Hepatocyte (in vitro differentiated cells): ENCODE measurements around the gene OPRM1. TPM values are rescaled to one million over a fixed set of nuclear protein-coding genes. Genes with fewer than 3 reads are reported as not detected.
A peak's percentile ranks its signal among the peaks of the same experiment; 100 is the strongest.

ENCODE experiments used
- DNase-seq: peaks from one replicate; pipeline ENCODE4 v3.0.0-alpha.2; 2016; ENCODE audit warnings: low spot score
- H2AFZ ChIP-seq: fragments of 200-600 bp; sonication (generic); 2 replicates; pipeline ENCODE4 v1.6.0; 2016; ENCODE audit warnings: antibody characterized with exemption, mild to moderate bottlenecking
- H3K27ac ChIP-seq: fragments of 200-600 bp; sonication (generic); 2 replicates; pipeline ENCODE4 v1.5.1; 2016; ENCODE audit warnings: mild to moderate bottlenecking
- H3K27me3 ChIP-seq: fragments of 200-600 bp; sonication (generic); 2 replicates; pipeline ENCODE4 v1.6.1; 2016
- H3K36me3 ChIP-seq: fragments of 200-600 bp; sonication (generic); replicated peaks from 2 replicates; pipeline ENCODE4 v1.5.1; 2016; ENCODE audit warnings: low read depth; ENCODE audit not compliant: insufficient read depth
- H3K4me1 ChIP-seq: fragments of 200-600 bp; sonication (generic); 2 replicates; pipeline ENCODE4 v1.5.1; 2016; ENCODE audit warnings: mild to moderate bottlenecking, moderate library complexity; ENCODE audit not compliant: insufficient read depth
- H3K4me2 ChIP-seq: fragments of 200-600 bp; sonication (generic); 2 replicates; pipeline ENCODE4 v1.6.0; 2016
- H3K4me3 ChIP-seq: fragments of 200-600 bp; sonication (generic); 2 replicates; pipeline ENCODE4 v1.5.1; 2016; ENCODE audit warnings: mild to moderate bottlenecking
- H3K79me2 ChIP-seq: fragments of 200-600 bp; sonication (generic); 2 replicates; pipeline ENCODE4 v1.6.0; 2017; ENCODE audit warnings: mild to moderate bottlenecking
- H3K9me2 ChIP-seq: fragments of 200-600 bp; sonication (generic); replicated peaks from 2 replicates; pipeline ENCODE4 v1.6.0; 2017; ENCODE audit warnings: mild to moderate bottlenecking; ENCODE audit not compliant: insufficient read depth
- H3K9me3 ChIP-seq: fragments of 200-600 bp; sonication (generic); 2 replicates; pipeline ENCODE4 v1.5.1; 2016; ENCODE audit warnings: low read depth, mild to moderate bottlenecking
- H4K20me1 ChIP-seq: fragments of 200-600 bp; sonication (generic); 2 replicates; pipeline ENCODE4 v1.6.0; 2016; ENCODE audit warnings: mild to moderate bottlenecking; ENCODE audit not compliant: insufficient read depth, poor library complexity, severe bottlenecking
- EZH2 ChIP-seq: fragments of 200-600 bp; sonication (generic); IDR thresholded peaks from 2 replicates; pipeline ENCODE4 v1.6.1; 2016; ENCODE audit warnings: antibody characterized with exemption, mild to moderate bottlenecking, borderline replicate concordance
- EZH2phosphoT487 ChIP-seq: fragments of 200-600 bp; sonication (generic); IDR thresholded peaks from one replicate; pipeline ENCODE4 v1.6.1; 2018; ENCODE audit warnings: antibody characterized with exemption, mild to moderate bottlenecking, low read depth, moderate library complexity; ENCODE audit not compliant: unreplicated experiment, severe bottlenecking
- WGBS: methylation state at CpG from one replicate; pipeline ENCODE4 v1.1.6; 2016; ENCODE audit warnings: low lambda C conversion rate; ENCODE audit errors: missing lambda C conversion rate; 5-methylcytosine and 5-hydroxymethylcytosine counted together
- polyA plus RNA-seq: library from polyadenylated mRNA; unstranded; fragments of >200 nt; fragmentation: Nextera tagmentation; extraction: Ambion mirVana; gene quantifications from 2 replicates; pipeline ENCODE4 v1.2.1, GENCODE V29; 2016
- total RNA-seq: library from RNA; depleted of rRNA; stranded (reverse); fragments of >200 nt; gene quantifications from 2 replicates; pipeline ENCODE4 v1.2.3, GENCODE V29; 2014
- TF ChIP-seq, protein P1 (sequence below): fragments of 200-600 bp; sonication (generic); IDR thresholded peaks from 2 replicates; pipeline ENCODE4 v1.5.1; 2016; ENCODE audit warnings: antibody characterized with exemption, mild to moderate bottlenecking; ENCODE audit not compliant: poor library complexity

Gene OPRM1
- total and polyA plus RNA-seq, 2 experiments from 2014 or later = not detected

GRCh38 chr6:154268486-154268885 is 229.4 kb downstream of the OPRM1 start:
- Histone ChIP-seq H4K20me1 (no peaks in the 10 kb centered on the region), H3K9me2 (no peaks in the 10 kb centered on the region), H3K79me2 (no peaks in the 10 kb centered on the region), H3K4me2 (no peak overlapping the region), H3K4me3 (no peak overlapping the region), H3K27ac (no peak overlapping the region), H2AFZ (no peak overlapping the region), H3K27me3 (no peaks in the 10 kb centered on the region), H3K4me1 (no peaks in the 10 kb centered on the region), H3K36me3 (no peaks in the 10 kb centered on the region), H3K9me3 (no peaks in the 10 kb centered on the region)
- no peak for DNase-seq
- TF ChIP-seq, protein P1, sequence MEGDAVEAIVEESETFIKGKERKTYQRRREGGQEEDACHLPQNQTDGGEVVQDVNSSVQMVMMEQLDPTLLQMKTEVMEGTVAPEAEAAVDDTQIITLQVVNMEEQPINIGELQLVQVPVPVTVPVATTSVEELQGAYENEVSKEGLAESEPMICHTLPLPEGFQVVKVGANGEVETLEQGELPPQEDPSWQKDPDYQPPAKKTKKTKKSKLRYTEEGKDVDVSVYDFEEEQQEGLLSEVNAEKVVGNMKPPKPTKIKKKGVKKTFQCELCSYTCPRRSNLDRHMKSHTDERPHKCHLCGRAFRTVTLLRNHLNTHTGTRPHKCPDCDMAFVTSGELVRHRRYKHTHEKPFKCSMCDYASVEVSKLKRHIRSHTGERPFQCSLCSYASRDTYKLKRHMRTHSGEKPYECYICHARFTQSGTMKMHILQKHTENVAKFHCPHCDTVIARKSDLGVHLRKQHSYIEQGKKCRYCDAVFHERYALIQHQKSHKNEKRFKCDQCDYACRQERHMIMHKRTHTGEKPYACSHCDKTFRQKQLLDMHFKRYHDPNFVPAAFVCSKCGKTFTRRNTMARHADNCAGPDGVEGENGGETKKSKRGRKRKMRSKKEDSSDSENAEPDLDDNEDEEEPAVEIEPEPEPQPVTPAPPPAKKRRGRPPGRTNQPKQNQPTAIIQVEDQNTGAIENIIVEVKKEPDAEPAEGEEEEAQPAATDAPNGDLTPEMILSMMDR = no peak
- TF ChIP-seq EZH2 = no peak
- TF ChIP-seq EZH2phosphoT487 = no peak
- 90% methylated on average over 3 of the region's 3 CpGs for WGBS

- TF ChIP-seq EZH2 = no peak
- TF ChIP-seq, protein P1 = no peak
- TF ChIP-seq EZH2phosphoT487 = no peak
- H2AFZ ChIP-seq = no peak overlapping the region
- 98% methylated on average over 2 of the region's 2 CpGs for WGBS
- H3K36me3 ChIP-seq = no peaks in the 10 kb centered on the region
- H3K79me2 ChIP-seq = no peaks in the 10 kb centered on the region
- H3K27me3 ChIP-seq = no peaks in the 10 kb centered on the region
- H3K9me3 ChIP-seq = no peaks in the 10 kb centered on the region
- H3K4me3 ChIP-seq = no peak overlapping the region
- no peaks in the 10 kb centered on the region for H3K4me1 ChIP-seq
- no peaks in the 10 kb centered on the region for H3K9me2 ChIP-seq
- no peak overlapping the region for H3K4me2 ChIP-seq
- no peaks in the 10 kb centered on the region for H4K20me1 ChIP-seq
- H3K27ac ChIP-seq = no peak overlapping the region
- DNase-seq = no peak
These were observed 235.1 kb downstream of the OPRM1 start for GRCh38 chr6:154274168-154274567.

GRCh38 chr6:154276810-154277628 is 238.0 kb downstream of the OPRM1 start:
- no peaks in the 10 kb centered on the region for H3K9me3 ChIP-seq
- H3K4me1 ChIP-seq = no peaks in the 10 kb centered on the region
- H3K4me2 ChIP-seq = no peak overlapping the region
- no peaks in the 10 kb centered on the region for H4K20me1 ChIP-seq
- H3K27ac ChIP-seq = no peak overlapping the region
- no peak overlapping the region for H3K4me3 ChIP-seq
- H2AFZ ChIP-seq = no peak overlapping the region
- peak; percentile 56 for DNase-seq
- H3K79me2 ChIP-seq = no peaks in the 10 kb centered on the region
- 56% methylated on average over 11 of the region's 11 CpGs for WGBS
- no peaks in the 10 kb centered on the region for H3K36me3 ChIP-seq
- TF ChIP-seq EZH2 = no peak
- TF ChIP-seq, protein P1 = peak; percentile 65
- TF ChIP-seq EZH2phosphoT487 = no peak
- no peaks in the 10 kb centered on the region for H3K27me3 ChIP-seq
- H3K9me2 ChIP-seq = no peaks in the 10 kb centered on the region
